Kidney epithelial cell (primary cell): Measurements from ENCODE around the gene MXRA5. TPM values are rescaled to one million over a fixed set of nuclear protein-coding genes. Genes with fewer than 3 reads are reported as not detected.

Experiments used
- DNase-seq: peaks from one replicate; pipeline ENCODE4 v3.0.0-alpha.2; 2010; ENCODE audit warnings: low read depth
- H3K27me3 ChIP-seq: 2 replicates; pipeline ENCODE4 v1.6.0; 2011; ENCODE audit warnings: low read length; ENCODE audit not compliant: control insufficient read depth, insufficient read depth
- H3K36me3 ChIP-seq: 2 replicates; pipeline ENCODE4 v1.5.1; 2011; ENCODE audit warnings: low read length; ENCODE audit not compliant: control insufficient read depth, insufficient read depth
- H3K4me3 ChIP-seq: 2 replicates; pipeline ENCODE4 v1.5.1; 2011; ENCODE audit warnings: low read depth, mild to moderate bottlenecking, control low read depth, low read length
- CTCF ChIP-seq: IDR thresholded peaks from 2 replicates; pipeline ENCODE4 v1.5.1; 2011; ENCODE audit warnings: mild to moderate bottlenecking, moderate library complexity, low read length, control low read depth, inconsistent platforms; ENCODE audit not compliant: insufficient read depth, poor library complexity, severe bottlenecking
- total RNA-seq: library from RNA; depleted of rRNA; stranded (reverse); fragments of >200 nt; gene quantifications from 2 replicates; pipeline ENCODE4 v1.2.3, GENCODE V29; 2015

Gene MXRA5
- total RNA-seq, 1 donor from 2014 or later = 5.4 TPM

DNA sequence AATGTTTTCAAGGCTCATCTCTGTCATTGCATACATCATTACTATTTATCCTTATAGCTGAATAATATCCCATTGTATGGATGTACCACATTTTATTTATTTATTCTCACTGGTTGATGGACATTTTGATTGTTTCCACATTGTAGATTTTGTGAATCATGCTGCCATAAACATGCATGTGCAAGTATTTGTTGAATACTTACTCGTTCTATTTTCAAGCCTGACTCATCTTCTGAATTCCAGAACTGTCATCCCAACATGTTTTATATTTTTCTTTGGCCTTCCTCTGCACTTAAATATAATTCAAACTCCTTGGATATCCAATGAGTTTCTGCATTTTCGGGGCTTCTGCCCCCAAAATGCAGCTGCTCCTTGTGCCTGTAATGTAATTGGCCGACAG is 77.6 kb downstream of the MXRA5 start:
- no peaks in the 10 kb centered on the region for H3K27me3 ChIP-seq
- no peak for TF ChIP-seq CTCF
- H3K36me3 ChIP-seq = no peaks in the 10 kb centered on the region
- H3K4me3 ChIP-seq = no peak overlapping the region
- no peak for DNase-seq

DNA sequence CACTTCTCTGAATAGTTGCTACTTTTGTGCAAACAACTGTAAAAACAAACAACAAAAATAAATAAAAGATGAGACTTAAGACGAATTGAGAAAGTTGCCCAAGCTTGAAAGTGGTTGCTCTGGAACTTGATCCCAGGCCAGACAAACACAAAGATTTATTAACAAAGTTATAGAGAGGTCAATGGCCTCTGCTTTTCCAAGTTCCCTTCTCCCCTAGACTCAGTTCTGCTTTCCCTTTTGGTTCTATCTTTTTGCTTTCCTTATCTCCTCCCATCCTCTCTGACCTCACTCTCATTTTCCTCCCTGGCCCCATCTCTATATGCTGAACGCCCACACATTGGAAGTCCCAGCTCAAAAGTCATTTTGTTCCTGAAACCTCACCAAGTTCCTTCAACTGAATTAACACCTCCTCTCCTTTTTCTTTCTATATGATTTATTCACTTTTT is 82.7 kb downstream of the MXRA5 start:
- Histone ChIP-seq H3K27me3 (no peaks in the 10 kb centered on the region), H3K4me3 (no peak overlapping the region), H3K36me3 (no peaks in the 10 kb centered on the region)
- DNase-seq = no peak
- TF ChIP-seq CTCF = no peak

DNA sequence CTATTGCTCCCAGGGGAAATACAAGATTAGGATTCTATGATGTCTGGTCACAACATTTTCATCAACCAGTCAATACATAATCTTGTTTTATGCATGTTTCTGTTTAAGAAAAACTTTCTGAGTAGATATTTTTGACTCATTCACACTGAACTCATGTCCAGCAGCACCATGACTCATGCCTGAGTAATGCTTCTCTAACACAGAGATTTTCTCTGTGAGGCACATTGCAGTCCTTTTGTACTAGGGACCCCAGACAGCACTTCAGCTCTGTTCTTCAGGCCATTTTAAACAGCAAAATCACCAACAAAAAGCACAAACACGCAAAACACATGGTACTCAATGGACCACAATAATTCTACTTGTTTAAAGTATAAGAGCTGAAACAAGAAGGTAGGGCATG is 83.6 kb downstream of the MXRA5 start:
- Histone ChIP-seq H3K4me3 (no peak overlapping the region), H3K27me3 (no peaks in the 10 kb centered on the region), H3K36me3 (no peaks in the 10 kb centered on the region)
- no peak for TF ChIP-seq CTCF
- DNase-seq = peak; percentile 85
